Measurements from ENCODE around the gene SGMS1. TPM values are rescaled to one million over a fixed set of nuclear protein-coding genes. Genes with fewer than 3 reads are reported as not detected.

Gene SGMS1
- total RNA-seq, 1 experiment from 2014 or later: 54.7 TPM

DNA sequence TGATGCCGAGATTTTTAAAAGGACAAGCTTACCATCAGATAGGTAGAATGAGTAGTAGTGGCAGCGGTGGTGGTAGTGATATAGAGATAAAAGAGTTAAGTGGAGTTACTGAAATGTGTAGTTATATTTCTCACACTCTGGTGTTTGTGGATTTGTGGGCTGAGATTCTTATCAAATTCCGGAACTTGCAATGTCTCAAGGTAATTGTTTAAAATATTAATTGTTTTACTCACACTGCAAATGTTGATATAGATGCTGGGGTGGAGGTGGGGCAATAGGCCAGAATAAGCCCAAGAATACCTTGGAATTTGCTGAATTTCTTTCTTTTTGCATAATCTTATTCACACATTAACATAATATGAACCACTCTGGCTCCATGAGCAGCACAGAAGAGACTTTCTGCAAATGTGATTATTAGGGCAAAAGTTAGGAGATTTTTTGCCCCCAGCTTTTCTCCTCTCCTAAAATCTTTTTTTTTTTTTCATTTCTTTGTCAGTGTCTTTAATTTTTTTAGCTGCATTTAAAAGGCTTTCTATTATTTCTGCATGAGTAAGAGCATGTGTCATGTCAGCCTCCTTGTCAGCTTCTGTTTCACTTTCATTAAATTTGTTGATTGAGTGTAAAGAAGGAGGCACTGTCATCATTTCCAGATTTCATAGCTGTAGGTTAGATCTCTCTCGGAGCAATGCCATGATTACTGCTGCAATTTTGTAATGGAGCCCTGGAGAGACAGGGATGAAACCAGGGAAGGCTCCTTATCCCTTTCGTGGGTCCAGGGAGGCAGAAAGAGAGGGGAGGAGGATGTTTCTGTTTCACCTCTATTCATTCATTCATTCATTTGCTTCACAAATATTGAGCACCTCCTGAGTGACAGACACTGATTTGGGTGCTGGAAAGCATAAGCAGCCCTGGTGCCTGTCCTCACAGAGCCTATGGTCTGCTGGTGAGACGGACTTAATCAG is 13.1 kb upstream of the SGMS1 start:
- peak; percentile 33 for DNase-seq (ENCODE audit: low read depth)

DNA sequence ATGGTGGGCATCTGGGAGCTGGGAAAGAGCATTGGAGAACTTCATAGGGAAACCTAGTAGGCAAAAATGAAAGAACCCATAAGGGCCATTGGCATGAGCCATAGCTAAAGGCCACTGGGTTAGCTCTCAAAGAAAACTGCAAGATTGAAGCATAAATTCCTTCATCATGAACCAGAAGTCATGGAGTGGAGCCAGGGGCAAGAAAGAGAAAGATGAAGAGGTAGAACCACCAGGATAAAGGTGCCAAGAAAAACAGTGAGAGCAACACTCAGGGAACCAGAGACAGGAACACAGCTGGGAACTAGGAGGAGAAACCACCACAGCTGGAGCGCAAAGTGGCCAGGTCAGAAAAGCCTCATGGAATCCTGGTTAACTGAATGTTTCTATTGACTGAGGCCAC is 11.5 kb upstream of the SGMS1 start:
- peak; percentile 81 for DNase-seq (ENCODE audit: low read depth)

DNA sequence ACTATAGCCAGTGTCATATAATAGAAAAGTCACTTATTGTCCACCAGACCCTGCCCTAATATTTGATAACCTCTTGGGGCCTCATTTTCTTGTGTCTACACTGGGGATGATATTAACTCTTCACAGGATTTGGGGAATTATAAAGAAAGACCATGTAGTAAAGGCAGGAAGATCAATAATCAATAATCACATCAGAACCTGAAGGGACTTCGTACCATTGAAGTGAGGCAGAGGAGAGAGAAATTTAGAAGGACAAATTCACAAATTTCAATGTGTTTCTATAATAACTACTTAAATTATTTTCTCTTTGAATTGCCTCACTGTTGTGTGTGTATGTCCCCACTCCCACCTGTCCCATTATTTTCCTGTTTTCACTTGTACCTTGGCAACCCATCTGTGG is 10.7 kb upstream of the SGMS1 start:
- DNase-seq (ENCODE audit: low read depth): no peak

DNA sequence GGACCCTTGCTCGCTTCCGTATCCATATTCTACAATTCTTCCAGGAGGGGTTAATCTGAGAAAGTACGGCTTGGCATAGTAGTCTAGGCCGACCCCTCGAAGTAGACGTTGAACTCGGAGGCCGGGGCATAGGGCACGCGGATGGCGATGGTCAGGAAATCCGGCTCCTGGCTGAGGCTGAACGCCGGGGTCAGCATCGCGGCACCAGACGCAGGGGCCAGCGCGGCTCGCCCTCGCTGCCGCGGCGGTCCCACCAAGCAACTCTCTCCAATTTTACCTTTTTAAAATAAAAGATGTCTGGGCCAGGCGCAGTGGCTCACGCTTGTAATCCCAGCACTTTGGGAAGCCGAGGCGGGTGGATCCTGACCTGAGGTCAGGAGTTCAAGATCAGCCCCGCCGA is 7.3 kb upstream of the SGMS1 start:
- DNase-seq (ENCODE audit: low read depth): no peak

GRCh38 chr10:50629495-50630122 is 5.9 kb upstream of the SGMS1 start:
- no peak for DNase-seq (ENCODE audit: low read depth)

- no peak for DNase-seq (ENCODE audit: low read depth)
These were observed 4.1 kb upstream of the SGMS1 start for GRCh38 chr10:50627896-50628295.

DNA sequence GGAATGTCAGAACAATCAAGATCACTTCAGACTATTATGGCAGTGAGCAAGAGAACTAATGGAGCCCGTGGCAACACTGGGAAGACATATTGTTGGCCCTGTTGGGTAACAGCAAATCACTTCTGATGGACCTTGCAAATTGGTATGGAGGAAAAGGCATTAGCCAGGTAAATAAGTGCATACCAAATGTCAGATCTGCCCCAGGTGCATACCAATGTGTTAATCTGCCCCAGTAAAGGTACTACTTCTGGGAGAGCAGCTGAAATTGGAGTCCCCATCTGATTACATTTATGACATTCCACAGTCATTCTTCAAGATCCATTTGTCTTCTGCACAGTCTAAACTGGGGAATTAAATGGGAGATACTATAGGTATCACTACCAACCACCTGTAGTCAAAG is 3.7 kb upstream of the SGMS1 start:
- DNase-seq (ENCODE audit: low read depth): no peak

DNA sequence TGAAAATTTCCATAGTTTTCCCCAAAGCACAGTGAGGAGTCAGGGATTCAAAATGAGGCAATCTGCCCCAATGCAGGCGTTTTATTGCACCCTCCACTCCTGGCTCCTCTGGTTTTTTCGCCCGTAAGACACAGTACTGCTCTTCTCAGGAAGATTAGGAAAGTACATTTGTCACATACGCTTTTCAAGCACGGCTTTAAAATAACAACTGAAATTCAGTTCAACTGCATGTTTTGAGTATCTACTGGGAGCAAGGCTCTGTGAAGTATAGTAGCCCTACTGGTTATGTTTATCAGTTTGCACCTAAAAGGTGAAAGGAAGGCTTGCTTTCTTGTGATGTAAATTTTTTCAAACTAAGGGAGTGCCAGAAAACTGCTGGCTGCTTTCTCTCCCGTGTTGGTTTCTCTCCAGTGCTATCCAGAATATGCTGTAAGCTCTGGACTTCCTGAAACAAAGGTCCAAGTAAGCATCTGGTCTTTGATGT is 1.9 kb upstream of the SGMS1 start:
- DNase-seq (ENCODE audit: low read depth): peak; percentile 9

DNA sequence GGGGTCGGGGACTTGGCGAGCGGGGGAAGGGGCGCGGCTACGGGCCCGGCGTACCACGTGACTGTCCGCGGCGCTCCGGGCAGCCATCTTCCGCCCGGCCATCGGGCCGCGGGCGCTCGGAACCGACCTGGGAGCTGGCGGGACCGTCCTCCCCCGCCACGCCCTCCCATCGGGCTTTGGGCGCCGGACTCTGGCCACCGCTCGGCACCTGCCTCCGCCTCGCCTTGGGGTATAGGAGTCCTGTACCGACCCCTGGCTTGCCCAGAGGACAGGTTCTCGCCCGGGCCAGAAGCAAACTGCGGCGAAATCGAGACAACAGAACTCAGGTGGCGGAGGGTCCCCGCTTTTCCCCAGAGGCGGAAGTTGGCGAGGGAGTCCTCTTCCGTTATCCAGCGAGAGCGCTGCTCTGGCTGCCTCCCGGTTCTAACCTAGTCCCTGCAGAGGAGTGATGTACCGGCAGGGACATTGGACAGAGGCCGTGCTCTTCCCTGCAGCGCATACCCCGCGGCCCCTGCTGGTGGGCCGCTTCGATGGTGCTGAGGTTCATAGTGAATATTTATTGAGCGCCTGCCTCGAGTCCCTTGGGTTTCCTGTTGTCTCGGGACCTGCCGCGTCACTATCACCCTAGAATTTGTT is 1.2 kb upstream of the SGMS1 start:
- peak; percentile 78 for DNase-seq (ENCODE audit: low read depth)

- peak; percentile 93 for DNase-seq (ENCODE audit: low read depth)
These were observed 683 bp upstream of the SGMS1 start for GRCh38 chr10:50624413-50624865.

DNA sequence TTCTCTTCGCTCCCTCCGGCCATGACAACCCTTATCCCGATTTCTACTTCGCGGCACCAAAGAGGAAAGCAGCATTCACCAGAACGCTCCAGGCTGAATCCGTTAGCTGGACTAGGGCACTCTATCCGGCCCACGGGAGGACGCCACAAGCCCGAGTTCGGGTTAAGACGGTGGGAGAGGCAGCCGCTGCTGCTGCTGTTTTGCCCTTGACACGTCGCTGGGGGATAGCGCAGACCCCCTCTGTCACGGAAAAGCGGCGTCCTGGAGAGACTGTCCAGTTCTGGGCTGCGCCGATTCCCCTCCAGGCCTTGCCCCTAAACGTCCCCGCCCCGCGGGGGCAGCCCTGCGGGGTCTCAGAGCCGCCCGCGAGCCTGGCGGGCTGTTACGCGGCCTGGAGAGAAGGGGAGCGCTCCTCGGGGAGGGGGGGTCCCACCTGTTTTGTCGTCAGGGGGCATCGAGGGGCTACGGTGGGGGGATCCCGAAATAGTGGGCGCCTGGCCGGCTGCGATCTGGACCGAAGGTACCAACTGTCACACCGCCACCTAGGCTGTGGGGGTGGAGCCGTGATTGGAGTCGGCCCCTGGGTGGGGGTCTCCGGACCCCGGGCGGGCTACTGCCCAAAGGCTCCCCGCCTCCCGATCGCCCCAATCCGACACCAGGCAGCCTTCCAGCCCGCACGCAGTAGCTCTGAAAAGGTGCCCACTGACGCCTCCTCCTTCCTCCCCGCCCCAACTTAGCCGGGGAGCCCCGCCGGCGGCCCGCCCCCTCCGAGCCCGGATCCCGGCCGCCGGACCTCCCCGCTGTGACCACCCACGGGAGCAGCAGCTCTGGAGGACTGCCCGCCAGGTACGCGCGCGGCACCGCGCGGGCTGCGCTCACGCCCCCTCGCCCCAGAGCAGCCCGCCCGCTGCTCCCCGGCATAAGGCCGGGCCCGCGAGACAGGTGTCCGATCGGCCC is 772 bp downstream of the SGMS1 start:
- peak; percentile 25 for DNase-seq (ENCODE audit: low read depth)

DNA sequence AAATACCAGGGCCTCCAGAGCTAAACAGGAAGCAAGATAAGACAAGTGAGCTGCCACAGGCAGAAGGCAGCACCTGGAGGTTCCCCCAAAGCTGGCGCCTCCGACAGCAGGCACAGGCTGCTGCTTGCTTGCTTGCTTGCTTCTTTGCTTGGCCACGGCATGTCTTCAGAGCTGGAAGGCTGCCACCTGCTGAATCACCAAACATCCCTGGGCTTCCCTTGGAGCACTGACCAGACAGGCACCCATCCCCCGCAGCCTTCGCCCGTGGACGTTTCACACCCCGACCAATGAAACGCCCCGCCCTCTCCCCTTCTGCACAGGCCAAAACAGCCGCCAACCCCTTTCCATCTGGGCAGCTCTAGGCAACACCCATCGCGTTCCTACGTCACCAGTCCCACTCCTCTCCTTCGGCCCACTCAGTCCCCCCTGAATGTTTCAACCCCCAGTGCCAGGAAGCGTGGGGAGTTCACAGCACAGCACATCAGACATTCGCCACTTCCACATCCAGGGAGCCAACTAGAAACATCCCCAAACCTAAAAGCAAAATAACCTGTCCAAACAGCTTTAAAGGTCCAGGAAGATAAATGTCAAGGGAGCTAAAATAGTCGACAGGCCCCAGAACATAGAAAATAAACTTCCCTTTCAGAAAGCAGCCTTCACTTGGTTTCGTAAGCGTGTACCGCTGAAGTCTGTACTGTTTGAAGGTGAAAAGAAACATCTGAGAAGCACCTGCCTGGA is 1.6 kb downstream of the SGMS1 start:
- peak; percentile 94 for DNase-seq (ENCODE audit: low read depth)

DNA sequence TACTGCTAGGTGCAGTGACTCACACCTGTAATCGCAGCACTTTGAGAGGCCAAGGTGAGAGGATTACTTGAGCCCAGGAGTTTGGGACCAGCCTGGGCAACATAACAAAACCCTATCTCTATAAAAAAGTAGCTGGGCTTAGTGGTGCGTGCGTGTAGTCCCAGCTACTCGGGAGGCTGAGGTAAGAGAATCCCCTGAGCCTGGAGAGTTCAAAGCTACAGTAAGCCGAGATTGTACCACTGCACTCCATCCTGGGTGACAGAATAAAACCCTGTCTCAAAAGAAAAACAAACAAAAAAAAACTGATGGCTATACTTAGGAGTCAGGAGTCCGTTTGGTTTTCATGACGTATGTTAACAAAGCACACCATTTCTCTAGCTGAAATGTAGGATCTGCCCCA is 2.9 kb downstream of the SGMS1 start:
- DNase-seq (ENCODE audit: low read depth): no peak

GRCh38 chr10:50619882-50620281 is 3.9 kb downstream of the SGMS1 start:
- DNase-seq (ENCODE audit: low read depth): no peak

- no peak for DNase-seq (ENCODE audit: low read depth)
These were observed 4.6 kb downstream of the SGMS1 start for GRCh38 chr10:50619166-50619565.

GRCh38 chr10:50618624-50619023 is 5.1 kb downstream of the SGMS1 start:
- no peak for DNase-seq (ENCODE audit: low read depth)

- DNase-seq (ENCODE audit: low read depth): no peak
These were observed 8.1 kb downstream of the SGMS1 start for GRCh38 chr10:50615658-50616057.

DNA sequence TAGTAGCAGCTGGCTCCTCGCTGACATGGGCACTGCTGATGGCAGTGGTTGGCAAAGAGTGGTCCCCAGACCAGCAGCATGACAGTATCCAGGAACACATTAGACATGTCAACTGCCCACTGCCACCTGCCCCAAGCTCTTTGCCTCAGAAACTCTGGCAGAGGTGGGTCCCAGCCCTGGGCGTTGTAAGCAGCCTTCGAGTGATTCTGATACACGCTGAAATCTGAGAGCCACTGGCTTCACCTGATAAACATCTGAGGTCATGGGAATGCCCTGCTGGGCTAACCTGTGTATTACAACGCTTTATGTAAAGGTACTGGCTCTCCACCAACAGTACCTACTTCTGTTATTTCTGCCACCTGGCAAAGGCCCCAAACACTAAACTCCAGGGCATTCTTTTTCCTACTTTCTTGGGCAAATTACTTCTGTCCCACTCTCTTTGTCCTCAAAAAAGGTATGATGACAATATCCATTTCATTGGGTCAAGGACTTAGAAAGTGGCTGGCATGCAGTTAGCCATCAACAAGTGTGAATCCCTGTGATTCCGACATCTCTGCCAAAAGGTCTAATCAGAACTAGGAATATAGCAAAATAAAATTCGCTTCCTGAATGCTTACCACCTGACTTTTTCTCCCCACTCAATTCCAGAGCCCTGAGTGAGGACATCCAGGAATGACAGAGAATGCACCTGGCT is 9.2 kb downstream of the SGMS1 start:
- DNase-seq (ENCODE audit: low read depth): no peak

DNA sequence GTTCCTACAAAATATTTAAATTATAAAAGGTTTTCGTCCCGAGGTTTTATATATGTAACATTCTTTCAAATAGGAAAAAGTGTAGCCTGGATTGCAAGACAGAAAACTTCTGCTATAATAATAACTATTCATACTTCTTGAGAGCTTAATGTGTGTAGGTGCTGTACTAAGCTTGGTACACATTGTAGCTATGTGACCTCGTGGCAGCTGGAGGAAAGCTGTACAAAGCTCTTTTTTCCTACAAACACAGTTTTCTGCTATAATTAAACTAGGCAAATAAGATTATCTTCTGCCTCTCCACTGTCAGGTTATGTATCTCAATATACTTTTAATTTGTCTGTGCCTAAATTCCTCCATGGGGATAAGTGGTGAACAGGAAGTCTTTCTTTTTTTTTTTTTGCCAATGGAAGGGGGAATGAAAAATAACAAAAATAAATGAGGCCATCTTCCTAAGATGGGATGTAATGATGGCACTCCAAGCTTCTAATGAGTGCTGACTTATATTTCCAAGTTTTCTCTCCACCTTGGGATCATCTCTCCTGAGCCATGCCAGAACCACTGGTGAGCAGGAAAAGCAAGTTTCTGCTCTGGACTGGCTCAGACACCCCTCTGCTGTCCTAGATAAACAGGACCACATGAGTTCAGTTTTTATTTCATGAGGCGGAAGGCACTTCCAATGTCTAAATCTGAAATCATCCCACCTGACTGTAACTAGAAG is 9.9 kb downstream of the SGMS1 start:
- no peak for DNase-seq (ENCODE audit: low read depth)
